ENCODE results near the gene MRFAP1L1.
"Not testable (repeated sequence)": the region's sequence is repeated elsewhere in the genome, so short reads cannot be mapped to it uniquely, and the experiment has no call there.

Gene MRFAP1L1

GRCh38 chr4:6709230-6710114 is at the start of gene MRFAP1L1:
MRFAP1L1 (minus strand) TSS chr4:6709865; CDS start chr4:6709629, 236 bp downstream.
- peak; percentile 96 for DNase-seq (ENCODE audit: low read depth)

GRCh38 chr4:6758728-6759127 is 49.1 kb upstream of the MRFAP1L1 start:
- no peak for DNase-seq (ENCODE audit: low read depth)

- DNase-seq (ENCODE audit: low read depth), result not testable (repeated sequence)
These were observed 46.7 kb upstream of the MRFAP1L1 start for GRCh38 chr4:6756345-6756744.

GRCh38 chr4:6755088-6755753 is 45.6 kb upstream of the MRFAP1L1 start:
- DNase-seq (ENCODE audit: low read depth), result no peak

GRCh38 chr4:6754481-6755087 is 44.9 kb upstream of the MRFAP1L1 start:
- no peak for DNase-seq (ENCODE audit: low read depth)

GRCh38 chr4:6753891-6754290 is 44.2 kb upstream of the MRFAP1L1 start:
- no peak for DNase-seq (ENCODE audit: low read depth)

GRCh38 chr4:6753103-6753560 is 43.5 kb upstream of the MRFAP1L1 start:
- no peak for DNase-seq (ENCODE audit: low read depth)

- DNase-seq (ENCODE audit: low read depth), result no peak
These were observed 42.8 kb upstream of the MRFAP1L1 start for GRCh38 chr4:6752486-6752829.

GRCh38 chr4:6751611-6752485 is 42.2 kb upstream of the MRFAP1L1 start:
- no peak for DNase-seq (ENCODE audit: low read depth)

- no peak for DNase-seq (ENCODE audit: low read depth)
These were observed 40.9 kb upstream of the MRFAP1L1 start for GRCh38 chr4:6750286-6751221.

- DNase-seq (ENCODE audit: low read depth), result no peak
These were observed 39.9 kb upstream of the MRFAP1L1 start for GRCh38 chr4:6749340-6750171.

GRCh38 chr4:6748286-6748685 is 38.6 kb upstream of the MRFAP1L1 start:
- no peak for DNase-seq (ENCODE audit: low read depth)

- DNase-seq (ENCODE audit: low read depth), result no peak
These were observed 37.8 kb upstream of the MRFAP1L1 start for GRCh38 chr4:6747294-6748051.

GRCh38 chr4:6746721-6747293 is 37.1 kb upstream of the MRFAP1L1 start:
- no peak for DNase-seq (ENCODE audit: low read depth)

GRCh38 chr4:6742989-6743388 is 33.3 kb upstream of the MRFAP1L1 start:
- no peak for DNase-seq (ENCODE audit: low read depth)

- no peak for DNase-seq (ENCODE audit: low read depth)
These were observed 32.8 kb upstream of the MRFAP1L1 start for GRCh38 chr4:6742507-6742906.

- DNase-seq (ENCODE audit: low read depth), result no peak
These were observed 30.7 kb upstream of the MRFAP1L1 start for GRCh38 chr4:6740347-6740746.

- no peak for DNase-seq (ENCODE audit: low read depth)
These were observed 30.3 kb upstream of the MRFAP1L1 start for GRCh38 chr4:6739920-6740319.

Data from activated T-cell treated with anti-CD3 and anti-CD28 coated beads for 1 hour (primary cell).